Kidney (tissue), 14 donors: ENCODE measurements around the gene KNSTRN. TPM values are rescaled to one million over a fixed set of nuclear protein-coding genes. Genes with fewer than 3 reads are reported as not detected.

Source experiments
- DNase-seq, 5 donors: peaks; one replicate each; pipeline ENCODE4 v3.0.0-alpha.2; 2013 to 2020
- FAIRE-seq: peaks from 2 replicates; lab custom pipeline; 2012; peaks lifted over from hg19 to GRCh38; lab: Jason Lieb, UNC
- H3K27ac ChIP-seq, 2 donors: one replicate each; pipeline ENCODE4 v1.7.0; 2013; ENCODE audit warnings: low read depth in 2 of 2, low read length in 2 of 2, inconsistent platforms in 1 of 2
- H3K27me3 ChIP-seq: one replicate; pipeline ENCODE4 v1.7.1; 2013; ENCODE audit warnings: low read length, inconsistent platforms; ENCODE audit not compliant: control insufficient read depth, insufficient read depth
- H3K36me3 ChIP-seq, 3 donors: one replicate each; pipeline versions ENCODE4 v1.7.0 to v1.7.1; 2013; ENCODE audit warnings: low read length in 3 of 3, control low read depth in 1 of 3, inconsistent platforms in 1 of 3; ENCODE audit not compliant: insufficient read depth in 3 of 3, control insufficient read depth in 2 of 3
- H3K4me1 ChIP-seq, 3 donors: one replicate each; pipeline versions ENCODE4 v1.7.0 to v1.7.1; 2013; ENCODE audit warnings: low read length in 3 of 3, inconsistent platforms in 1 of 3, low read depth in 1 of 3; ENCODE audit not compliant: control insufficient read depth in 2 of 3, insufficient read depth in 2 of 3
- H3K4me3 ChIP-seq, 3 donors: one replicate each; pipeline versions ENCODE4 v1.7.0 to v1.8.1; 2013; ENCODE audit warnings: low read length in 3 of 3, control low read depth in 1 of 3, inconsistent platforms in 1 of 3
- H3K9ac ChIP-seq, 3 donors: one replicate each; pipeline versions ENCODE4 v1.7.0 to v1.7.1; 2013; ENCODE audit warnings: low read length in 3 of 3, control low read depth in 1 of 3, inconsistent platforms in 1 of 3
- H3K9me3 ChIP-seq, 3 donors: one replicate each; pipeline versions ENCODE4 v1.7.0 to v1.7.1; 2013; ENCODE audit warnings: low read length in 3 of 3, control low read depth in 1 of 3, inconsistent platforms in 1 of 3; ENCODE audit not compliant: control insufficient read depth in 2 of 3, insufficient read depth in 1 of 3
- intact Hi-C: fragments of 100-400 bp; cut with DNase I; formaldehyde crosslinking; loops from one replicate; pipeline ENCODE4 v1.11.1; 2022
- polyA plus RNA-seq: library from polyadenylated mRNA; stranded (reverse); fragments of 350-450 nt; fragmentation: Illumina TruSeq; extraction: RNeasy Lipid Tissue Mini Kit (QIAGEN cat#74804); gene quantifications from one replicate; pipeline ENCODE4 v1.2.3, GENCODE V29; 2014; ENCODE audit warnings: low read depth, low replicate concordance; ENCODE audit not compliant: insufficient read depth
- total RNA-seq: library from RNA; stranded (reverse); fragmentation: NEBNext Ultra II Directional; extraction: Animal tissue kit (Norgen Biotek cat#: 25700); gene quantifications from one replicate; pipeline ENCODE4 v1.2.1, GENCODE V29; 2021
- TF ChIP-seq, protein P1 (sequence below): IDR thresholded peaks from 3 replicates; pipeline ENCODE4 v1.5.1; 2012; ENCODE audit warnings: mild to moderate bottlenecking, moderate library complexity, borderline replicate concordance; ENCODE audit not compliant: insufficient read depth; ENCODE audit errors: extremely low read depth
- donor health status: control.
- donor health status: control.
- donor health status: control.
- donor health status: control.
- donor health status: control.
- donor health status: DM: yes; HTN: yes; CAD: no.
- donor health status: Normal renal cell carcinoma (clear cell type).

Gene KNSTRN
- total and polyA plus RNA-seq, 2 donors from 2014 or later = 5.5 to 7.4 TPM

DNA sequence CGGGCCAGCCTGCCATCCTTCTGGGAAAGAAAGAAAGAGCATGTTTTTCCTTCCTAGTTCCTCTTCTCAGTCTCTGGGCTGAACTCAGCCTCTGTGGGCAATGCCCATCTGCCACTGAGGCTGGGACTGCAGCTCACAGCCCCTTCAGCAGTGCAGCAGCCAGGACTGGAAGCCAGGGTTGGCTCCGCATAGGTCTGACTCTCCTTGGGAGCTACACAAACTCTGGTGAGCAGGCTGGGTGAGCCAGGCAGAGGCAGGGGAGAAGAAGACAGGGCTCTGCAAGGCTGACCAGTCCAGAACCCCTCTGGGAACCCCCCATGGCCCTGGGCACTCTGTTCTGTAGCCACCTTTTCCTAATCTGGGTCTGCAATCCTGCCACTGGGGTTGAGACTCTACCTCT lies 20.9 kb upstream of the KNSTRN start:
- Histone ChIP-seq H3K9me3 (no peaks in the 10 kb centered on the region), H3K4me1 (peaks cover 0 to 9% (median 0%) of the 10 kb centered on the region in 3 donors), H3K9ac (no peak overlapping the region), H3K4me3 (no peak overlapping the region), H3K36me3 (no peaks in the 10 kb centered on the region), H3K27me3 (no peaks in the 10 kb centered on the region), H3K27ac (no peak overlapping the region)
- no peak for DNase-seq
- intact Hi-C loops = no loop called here
- TF ChIP-seq, protein P1, sequence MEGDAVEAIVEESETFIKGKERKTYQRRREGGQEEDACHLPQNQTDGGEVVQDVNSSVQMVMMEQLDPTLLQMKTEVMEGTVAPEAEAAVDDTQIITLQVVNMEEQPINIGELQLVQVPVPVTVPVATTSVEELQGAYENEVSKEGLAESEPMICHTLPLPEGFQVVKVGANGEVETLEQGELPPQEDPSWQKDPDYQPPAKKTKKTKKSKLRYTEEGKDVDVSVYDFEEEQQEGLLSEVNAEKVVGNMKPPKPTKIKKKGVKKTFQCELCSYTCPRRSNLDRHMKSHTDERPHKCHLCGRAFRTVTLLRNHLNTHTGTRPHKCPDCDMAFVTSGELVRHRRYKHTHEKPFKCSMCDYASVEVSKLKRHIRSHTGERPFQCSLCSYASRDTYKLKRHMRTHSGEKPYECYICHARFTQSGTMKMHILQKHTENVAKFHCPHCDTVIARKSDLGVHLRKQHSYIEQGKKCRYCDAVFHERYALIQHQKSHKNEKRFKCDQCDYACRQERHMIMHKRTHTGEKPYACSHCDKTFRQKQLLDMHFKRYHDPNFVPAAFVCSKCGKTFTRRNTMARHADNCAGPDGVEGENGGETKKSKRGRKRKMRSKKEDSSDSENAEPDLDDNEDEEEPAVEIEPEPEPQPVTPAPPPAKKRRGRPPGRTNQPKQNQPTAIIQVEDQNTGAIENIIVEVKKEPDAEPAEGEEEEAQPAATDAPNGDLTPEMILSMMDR = no peak
- FAIRE-seq = no peak

DNA sequence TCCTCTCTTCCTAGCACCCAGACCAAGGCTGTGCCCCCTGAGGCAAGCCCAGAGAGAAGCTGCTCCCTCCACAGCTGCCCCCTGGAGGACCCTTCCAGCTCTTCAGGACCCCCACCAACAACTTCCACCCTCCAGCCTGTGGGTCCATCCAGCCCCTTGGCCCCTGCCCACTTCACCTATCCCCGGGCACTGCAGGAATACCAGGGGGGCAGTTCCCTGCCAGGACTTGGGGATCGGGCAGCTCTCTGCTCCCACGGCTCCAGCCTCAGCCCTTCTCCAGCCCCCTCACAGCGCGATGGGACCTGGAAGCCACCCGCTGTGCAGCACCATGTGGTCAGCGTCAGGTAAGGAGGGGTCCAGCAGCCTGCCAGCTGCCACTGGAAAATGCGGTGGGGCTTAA lies 18.9 kb upstream of the KNSTRN start:
- Histone ChIP-seq H3K27me3 (no peaks in the 10 kb centered on the region), H3K4me1 (peaks cover 0 to 7% (median 0%) of the 10 kb centered on the region in 3 donors), H3K9ac (no peak overlapping the region), H3K36me3 (no peaks in the 10 kb centered on the region), H3K4me3 (no peak overlapping the region), H3K9me3 (no peaks in the 10 kb centered on the region), H3K27ac (no peak overlapping the region)
- TF ChIP-seq, protein P1 = no peak
- intact Hi-C loops = no loop called here
- FAIRE-seq (no peak), DNase-seq (peak in 2 of 5 donors; percentile 28 to 58)

DNA sequence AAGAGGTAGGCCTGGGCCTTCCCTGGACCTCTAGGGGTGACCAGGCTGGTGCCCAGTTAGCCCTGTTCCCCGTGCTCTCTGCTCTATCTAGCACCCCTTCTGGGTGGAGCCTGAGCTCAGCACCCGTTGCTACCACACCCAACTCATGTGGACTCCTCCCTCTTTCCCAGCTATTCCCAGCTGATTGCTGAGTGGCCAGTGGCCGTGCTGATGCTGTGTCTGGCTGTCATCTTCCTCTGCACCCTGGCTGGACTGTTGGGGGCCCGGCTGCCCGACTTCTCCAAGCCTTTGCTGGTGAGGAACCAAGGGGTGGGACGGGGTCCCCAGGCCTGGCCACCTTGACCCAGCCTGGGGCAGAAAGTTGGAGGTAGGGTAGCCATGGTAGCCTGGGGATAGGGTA lies 18.3 kb upstream of the KNSTRN start:
- Histone ChIP-seq H3K9ac (no peak overlapping the region), H3K36me3 (no peaks in the 10 kb centered on the region), H3K9me3 (no peaks in the 10 kb centered on the region), H3K27me3 (no peaks in the 10 kb centered on the region), H3K4me3 (no peak overlapping the region), H3K27ac (no peak overlapping the region), H3K4me1 (peaks cover 0 to 4% (median 0%) of the 10 kb centered on the region in 3 donors)
- DNase-seq (no peak), FAIRE-seq (no peak)
- intact Hi-C loops = no loop called here
- TF ChIP-seq, protein P1 = no peak

DNA sequence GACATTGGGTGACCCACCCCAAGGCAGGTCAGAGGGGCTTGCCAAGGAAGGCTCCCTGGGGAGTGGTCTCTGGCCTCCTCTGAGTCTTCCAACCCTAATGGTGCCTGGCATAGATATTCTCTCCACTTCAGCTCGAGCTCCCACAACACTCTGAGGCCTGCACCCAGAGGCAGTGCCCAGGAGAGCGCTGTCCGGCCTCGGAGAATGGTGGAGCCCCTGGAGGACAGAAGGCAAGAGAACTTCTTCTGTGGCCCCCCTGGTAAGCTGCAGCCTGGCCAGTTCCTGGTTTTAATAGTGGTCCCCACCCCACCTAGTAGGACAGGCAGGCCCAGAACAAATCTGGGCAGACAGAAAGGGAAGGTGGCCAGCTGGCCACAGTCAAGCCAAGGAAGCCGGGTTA lies 17.5 kb upstream of the KNSTRN start:
- FAIRE-seq = no peak
- TF ChIP-seq, protein P1 = no peak
- H3K27ac ChIP-seq = no peak overlapping the region
- no peaks in the 10 kb centered on the region for H3K9me3 ChIP-seq
- H3K4me3 ChIP-seq = no peak overlapping the region
- H3K27me3 ChIP-seq = no peaks in the 10 kb centered on the region
- peaks cover 0 to 4% (median 0%) of the 10 kb centered on the region in 3 donors for H3K4me1 ChIP-seq
- intact Hi-C loops = no loop called here
- no peak for DNase-seq
- H3K9ac ChIP-seq = no peak overlapping the region
- no peaks in the 10 kb centered on the region for H3K36me3 ChIP-seq
